ENCODE data around the gene BCAS3.

BCAS3 gene

DNA sequence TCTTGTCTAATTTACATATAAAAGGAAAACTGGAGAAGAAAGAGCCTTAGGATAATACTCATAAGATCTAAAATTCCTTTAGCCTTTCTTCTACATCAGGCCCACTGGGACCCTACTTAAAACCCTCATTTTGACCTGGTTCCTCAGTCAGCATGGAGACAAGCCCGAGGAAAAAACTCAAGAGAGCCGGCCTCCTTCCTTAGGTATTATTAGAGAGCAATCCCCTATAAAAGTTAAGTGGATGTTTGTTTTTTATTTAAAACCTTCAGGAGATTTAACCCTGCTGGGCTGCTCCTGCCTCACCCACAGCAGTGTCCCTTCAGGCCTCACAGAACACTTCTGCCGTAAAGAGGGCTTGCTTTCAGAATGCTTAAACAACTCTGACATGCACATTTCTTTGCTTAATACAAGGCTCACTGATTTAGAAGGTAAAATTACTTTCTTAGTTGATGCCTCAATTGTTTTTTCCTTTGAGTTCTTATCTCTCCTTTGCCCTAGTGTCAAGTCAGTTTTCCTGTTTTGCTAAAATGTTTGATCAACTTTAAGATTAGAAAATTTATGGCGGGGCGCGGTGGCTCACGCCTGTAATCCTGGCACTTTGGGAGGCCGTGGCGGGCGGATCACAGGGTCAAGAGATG is 576.4 kb downstream of the BCAS3 start:
- no peak for DNase-seq (ENCODE audit: low spot score)

DNA sequence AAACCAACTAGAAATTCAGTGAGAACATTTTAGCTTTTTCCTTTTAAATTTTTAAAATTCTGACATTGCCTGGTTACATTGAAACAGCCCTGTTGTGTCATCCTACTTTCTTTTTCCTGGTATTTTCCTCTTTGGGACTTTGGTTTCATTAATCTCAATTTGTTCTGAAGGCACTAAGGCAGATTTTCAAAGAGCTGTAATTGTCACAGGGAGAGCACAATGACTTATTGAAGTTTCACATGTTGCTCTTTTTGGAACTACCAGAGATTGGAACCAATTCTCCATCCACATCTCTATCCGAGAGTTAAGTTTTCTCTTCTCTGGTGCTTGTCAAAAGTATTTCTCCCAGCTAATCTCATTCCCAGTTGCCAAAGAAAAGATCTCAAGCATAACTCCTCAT is 577.3 kb downstream of the BCAS3 start:
- no peak for DNase-seq (ENCODE audit: low spot score)

DNA sequence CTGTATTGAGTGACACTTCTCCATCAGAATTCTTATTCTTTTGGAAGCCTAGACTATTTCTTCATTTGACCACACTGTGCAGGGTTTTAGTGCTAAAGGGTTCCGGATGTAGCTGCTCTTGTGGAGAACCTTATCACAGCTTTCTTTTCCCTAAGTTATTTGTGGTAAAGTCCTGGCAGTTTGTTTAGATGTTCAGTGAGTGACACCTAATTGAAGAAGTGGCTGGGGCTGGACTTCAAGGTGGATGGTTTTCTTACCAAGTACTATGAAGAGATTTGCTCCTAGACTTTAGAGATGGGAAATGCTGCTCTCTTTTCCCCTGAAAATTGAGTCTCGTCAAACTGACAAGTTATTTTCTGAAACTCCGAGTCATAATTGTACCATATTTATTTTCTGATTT is 578.0 kb downstream of the BCAS3 start:
- DNase-seq (ENCODE audit: low spot score), result no peak

DNA sequence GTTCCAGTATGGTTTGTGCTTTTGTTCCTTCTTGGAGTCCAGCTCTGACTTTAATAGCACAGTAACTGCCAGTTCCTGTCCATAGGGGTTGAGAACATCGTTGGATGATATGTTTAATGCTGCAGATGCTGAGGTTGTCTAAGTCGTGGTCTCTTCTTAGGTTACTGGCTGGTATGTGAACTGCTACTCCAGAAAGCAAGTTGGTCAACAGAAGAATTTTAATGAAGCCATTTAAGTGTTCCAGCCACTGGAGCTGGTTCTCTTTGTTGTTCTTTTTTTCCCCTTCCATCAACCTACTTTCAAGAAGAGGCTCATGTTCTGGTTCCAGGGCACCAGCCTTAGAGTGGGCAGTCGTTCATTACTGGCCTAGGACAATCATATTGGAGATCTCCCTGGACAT is 581.7 kb downstream of the BCAS3 start:
- DNase-seq (ENCODE audit: low spot score), result no peak

DNA sequence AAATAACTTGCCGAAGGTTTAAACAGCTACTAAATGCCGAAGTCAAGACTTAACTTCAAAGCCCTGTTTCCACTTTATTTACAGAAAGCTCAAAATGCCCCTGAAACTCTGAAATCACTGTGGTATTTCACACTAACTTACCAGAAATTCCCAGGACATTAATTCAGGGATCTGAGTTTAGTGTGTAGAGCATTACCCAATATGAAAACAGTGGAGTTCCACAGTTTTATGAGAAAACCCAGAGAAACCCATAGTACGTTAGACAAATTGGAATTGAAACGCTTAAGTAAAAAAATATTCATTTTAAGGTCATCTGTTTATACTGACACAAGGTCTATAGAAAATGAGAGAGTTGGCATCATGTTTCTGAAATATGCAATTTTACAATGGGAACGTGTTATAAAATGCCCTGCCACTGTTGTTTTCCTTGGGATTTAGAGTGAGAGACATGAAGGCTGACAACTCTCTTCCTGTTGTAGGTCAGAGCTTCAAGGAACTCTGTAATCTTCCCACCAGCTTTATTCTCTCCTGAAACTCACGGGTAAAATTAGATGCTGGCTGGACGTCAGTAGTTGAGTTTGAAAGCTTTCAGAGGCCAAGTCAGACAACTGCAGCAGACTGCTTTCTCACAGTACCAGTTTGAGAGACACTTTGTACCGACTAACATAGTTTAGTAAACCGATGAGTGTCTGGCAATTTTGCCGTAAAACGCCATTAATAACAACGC is 582.6 kb downstream of the BCAS3 start:
- DNase-seq (ENCODE audit: low spot score), result no peak

DNA sequence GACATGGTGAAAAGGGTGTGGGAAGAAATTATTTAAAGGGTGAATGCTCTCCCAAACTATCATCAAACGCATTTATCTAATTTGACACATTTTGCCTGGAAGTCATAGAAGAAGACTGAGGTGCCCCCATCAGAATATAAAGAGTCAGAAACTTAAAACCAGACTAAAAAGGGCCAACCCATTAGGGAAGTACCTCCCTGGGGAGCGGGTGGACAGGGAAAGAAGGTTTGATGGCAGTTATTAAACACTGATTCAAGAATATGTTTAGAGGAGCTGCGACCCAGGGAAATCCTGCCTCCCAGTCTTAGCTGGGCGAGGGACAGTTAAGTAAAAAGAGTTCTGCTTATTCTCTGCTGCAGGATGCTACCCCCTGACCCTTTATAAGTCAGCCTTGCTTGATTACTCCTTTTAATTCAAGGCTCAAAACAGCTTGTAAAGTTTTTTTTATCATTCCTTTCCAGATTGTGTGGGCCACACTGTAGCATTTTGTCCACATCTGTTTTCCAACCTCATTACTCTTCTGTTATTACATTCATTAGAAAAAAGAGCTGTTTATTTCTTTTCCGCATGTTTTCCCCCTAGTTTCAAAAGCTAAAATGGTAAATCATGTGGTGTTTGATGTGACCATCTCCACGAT is 583.5 kb downstream of the BCAS3 start:
- DNase-seq (ENCODE audit: low spot score), result no peak

DNA sequence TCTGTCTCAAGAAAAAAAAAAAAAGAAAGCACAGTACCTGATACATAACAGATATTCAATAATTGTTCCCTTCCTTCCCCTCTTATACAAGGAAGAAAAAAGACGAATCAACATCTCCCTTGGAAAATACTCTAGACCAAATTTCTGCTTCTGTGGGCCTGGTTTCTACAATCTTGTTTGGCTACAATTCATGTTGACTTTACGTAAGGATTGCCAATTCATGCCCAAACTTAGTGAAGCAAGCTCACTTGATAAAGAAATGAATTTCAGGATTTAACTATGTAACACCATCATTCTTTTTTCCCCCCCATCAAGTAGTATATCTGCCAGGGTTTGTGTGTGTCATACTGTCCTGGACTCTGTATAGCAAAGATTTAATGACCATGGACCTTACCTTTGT is 587.7 kb downstream of the BCAS3 start:
- no peak for DNase-seq (ENCODE audit: low spot score)

DNA sequence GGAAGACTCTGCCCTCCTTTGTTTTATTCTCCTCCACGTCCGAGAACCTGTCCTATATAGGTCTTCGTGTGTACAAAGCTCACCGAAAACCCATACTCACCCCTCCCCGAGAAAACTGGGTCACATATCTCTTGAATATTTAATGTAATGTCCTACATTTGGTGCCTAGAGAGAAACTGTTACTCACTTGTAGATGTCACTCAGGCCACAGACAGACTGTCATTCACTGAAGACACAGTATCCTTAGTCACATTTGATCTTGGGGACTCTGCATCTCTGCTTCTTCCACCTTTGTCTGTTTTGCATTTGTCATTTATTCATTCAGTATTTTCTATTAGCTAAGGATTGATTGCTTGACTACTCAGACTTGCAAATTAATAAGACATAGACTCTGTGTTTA is 590.2 kb downstream of the BCAS3 start:
- no peak for DNase-seq (ENCODE audit: low spot score)

DNA sequence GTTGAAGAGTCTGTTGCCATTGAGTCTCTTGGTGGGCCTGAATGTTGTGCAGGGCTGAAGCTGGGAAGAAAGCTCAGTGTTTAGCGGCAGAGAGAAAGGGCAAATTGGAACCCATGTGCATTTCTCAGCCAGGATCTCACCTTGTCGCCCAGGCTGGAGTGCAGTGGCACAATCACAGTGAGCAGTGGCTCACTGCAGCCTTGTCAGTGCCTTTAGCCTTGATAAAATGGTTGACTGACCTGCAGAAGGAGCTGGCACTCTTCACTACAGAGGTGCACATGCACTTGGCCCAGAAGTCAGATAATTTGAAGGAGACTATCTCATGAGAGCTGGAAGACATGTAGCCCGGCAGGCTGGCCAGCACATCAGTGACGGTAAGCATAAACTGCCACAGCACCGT is 597.7 kb downstream of the BCAS3 start:
- no peak for DNase-seq (ENCODE audit: low spot score)

DNA sequence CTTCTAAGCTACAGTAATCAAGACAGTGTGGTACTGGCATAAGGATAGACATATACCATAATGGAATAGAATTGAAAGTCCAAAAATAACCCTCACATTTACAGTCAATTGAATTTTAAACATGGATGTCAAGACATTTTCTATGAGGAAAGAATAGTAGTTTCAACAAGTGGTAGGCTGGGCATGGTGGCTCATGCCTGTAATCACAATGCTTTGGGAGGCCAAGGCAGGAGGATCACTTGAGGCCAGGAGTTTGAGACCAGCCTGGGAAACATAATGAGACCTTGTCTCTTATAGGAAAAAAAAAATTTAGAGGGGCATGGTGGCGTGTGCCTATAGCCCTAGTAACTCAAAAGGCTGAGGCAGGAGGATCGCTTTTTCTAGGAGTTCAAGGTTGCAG is 599.2 kb downstream of the BCAS3 start:
- DNase-seq (ENCODE audit: low spot score), result no peak

DNA sequence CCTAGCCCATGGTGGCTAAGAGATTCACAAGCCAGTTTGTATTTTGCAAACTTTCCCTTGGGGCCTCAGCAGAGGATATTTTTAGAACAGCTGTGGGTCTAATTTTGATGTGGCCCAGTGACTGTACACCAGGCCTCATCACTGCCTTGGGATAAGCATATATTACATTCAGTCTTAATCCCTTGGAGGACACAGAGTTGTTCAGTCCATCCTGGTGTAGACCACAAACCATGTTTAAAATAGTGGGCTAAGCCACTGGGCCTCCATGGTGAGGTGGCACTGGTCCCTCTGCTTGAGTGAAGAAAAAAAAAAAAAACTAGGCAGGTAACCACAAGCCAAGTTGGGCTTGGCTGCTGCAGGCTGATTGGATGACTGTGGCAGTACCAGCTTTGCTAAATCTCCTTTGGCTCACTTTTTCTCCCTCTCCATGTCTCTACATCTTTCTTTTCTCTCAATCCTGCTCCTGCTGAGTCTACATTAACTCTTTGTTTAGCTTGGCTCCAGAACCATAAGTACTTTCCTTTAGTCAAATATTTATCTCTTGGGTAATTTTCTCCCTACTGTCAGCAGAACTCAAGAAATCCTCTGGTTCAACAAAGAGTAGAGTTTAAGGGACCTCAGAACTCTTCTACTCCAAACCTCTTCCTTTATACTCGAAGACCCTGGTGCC is 602.0 kb downstream of the BCAS3 start:
- peak; percentile 25 for DNase-seq (ENCODE audit: low spot score)

DNA sequence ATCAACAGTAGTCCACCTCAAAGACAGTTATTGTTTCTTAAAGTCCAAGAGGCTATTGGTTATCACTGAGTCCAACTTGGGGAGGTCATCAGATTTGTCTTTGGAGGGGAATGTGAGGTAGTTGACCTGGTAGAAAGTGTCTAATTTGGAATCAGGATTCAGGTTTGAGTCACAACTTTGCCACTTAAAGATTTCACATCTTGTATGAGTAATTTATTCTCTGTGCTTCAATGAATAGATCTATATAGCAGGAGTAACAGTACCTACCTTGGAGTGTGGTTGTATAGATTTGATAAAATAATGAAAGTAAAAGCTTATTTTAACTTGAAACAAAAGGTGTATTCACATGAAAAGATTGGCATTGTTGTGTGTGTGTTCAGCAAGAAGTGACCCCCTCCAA is 602.7 kb downstream of the BCAS3 start:
- DNase-seq (ENCODE audit: low spot score), result no peak

DNA sequence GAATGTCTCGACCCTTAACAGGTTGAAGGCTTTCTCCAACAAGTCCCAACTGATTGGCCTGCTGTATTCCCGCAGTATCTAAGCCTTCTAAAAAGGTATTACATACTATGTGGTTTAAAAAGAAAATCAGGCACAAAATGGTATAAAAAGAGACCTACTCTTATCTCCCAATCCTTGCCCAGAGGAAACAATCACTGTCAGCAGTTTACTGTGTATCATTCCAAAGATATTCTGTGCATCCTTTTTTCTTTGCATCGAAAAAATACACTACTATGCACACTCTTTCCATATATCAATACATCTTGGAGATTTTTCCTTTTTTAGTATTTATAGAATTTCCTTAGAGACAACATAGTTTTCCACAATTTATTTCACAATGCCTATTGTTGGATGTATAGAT is 603.2 kb downstream of the BCAS3 start:
- no peak for DNase-seq (ENCODE audit: low spot score)

DNA sequence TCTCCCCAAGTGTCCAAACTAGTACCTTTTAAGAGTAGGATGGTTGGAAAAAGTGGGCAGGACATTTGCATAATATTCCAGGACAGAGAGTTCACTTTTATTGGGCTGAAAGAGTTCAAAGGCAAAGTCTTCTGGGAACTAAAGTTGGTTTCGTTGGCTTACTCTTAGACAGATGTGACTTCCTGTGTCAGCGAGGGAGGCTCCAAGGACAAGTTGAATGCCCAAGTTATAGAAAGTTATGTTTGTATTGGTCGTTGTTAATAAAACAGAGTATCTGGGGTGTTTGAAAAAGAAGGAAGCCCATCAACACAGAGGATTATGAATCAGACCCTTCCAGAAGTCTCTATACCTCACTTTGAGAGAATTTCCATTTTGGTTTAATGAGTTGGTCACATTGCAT is 604.7 kb downstream of the BCAS3 start:
- DNase-seq (ENCODE audit: low spot score), result no peak

DNA sequence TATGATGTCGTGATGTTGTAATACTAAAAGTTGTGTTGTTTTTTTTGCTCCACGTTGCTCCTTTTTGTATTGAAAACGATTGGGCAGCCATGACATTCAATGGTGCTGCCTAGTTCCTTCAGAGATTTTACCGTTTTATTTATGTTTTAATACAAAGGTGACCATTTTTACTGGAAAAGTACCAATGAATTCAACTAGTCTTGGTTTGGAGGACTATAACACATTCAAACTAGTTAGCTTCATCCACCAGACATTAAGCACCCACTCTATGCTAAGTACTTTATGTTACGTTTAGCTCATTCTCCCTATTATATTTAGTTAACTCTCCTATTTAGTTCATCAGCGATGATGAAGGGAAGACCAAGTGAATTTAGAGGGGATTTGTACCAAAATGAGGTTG is 605.4 kb downstream of the BCAS3 start:
- DNase-seq (ENCODE audit: low spot score), result no peak

DNA sequence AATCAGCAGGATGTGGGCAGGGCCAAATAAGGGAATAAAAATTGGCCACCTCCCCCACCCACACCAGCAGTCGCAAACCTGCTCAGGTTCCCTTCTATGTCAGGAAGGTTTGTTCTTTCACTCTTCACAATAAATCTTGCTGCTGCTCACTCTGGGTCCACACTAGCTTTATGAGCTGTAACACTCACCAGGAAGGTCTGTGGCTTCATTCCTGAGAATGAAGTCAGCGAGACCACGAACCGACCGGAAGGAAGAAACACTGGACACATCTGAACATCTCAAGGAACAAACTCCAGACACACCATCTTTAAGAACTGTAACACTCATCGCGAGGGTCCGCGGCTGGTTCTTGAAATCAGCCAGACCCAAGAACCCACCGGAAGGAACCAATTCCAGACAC is 606.5 kb downstream of the BCAS3 start:
- DNase-seq (ENCODE audit: low spot score), result no peak

DNA sequence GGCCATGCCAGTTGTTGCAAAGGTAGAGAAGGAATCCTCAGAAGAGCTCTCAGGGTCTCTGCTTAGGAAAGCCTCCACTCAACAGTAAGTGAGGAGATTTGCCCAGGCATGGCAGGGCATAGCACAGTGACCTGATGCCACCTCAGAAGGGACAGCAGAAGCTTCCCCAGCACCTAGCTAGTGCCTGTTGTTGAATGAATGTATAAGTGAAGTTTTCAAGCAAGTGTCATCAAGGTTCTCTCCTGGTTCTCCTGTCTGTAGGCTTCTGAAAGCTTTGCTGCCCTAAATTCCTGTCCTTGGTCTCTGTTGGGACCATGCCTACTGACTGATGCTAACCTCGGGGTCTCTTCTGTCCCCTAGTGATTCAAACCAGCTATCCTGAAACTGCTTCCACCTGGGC is 607.1 kb downstream of the BCAS3 start:
- DNase-seq (ENCODE audit: low spot score), result no peak

DNA sequence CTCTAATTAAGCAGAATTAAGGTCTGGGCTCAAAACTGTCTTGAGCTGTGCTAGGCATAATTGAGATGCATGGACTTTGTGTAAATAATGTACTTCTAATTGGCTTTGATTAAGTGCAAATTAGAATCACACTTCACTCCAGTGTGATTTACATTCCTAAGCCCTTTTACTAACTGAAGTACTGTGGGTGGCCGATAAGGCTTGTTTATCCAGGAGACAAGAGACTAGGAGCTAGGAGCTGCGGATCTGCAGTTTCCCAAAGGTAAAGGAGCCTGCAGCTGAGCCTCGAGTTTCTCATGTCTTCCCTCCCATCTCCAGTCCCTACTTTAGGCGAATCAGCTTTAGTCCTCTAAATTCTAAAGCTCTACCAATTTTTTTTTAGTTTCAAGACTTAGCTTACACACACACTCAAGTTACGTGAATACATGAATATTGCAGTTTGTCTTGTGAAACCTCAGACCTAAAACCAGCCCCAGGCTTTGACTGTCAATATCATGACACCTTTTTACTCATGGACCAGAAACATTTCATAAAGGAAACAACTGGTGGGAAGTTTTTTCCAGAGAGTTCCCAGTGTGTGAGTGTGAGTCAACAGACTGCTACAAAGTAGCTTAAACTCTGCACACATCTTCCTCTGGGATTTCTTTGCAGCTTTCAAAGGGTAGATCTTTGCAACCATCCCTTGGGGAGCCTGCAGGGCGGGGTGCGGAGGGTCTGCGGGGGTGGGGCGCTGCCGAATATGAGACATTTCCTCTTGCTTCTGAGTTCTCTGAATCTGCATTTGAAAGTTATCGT is 608.1 kb downstream of the BCAS3 start:
- peak; percentile 46 for DNase-seq (ENCODE audit: low spot score)

DNA sequence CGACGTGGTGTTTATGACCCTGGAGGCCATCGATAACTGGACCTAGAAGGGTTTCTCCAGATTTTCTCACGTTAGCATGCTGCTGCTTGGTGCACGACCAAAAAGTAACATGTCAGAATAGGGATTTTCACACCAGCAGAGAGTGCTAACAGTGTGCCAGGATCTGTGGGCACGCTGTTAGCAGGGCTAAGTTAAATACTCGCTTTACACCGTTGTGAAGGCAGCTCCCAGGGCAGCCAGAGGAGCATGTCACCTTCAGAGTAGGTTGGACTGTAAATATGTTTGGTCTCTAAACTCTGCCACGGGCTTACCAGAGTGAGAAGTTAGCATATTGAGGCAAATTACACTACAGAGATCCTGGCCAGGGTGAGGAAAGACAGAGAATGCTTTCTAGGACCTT is 608.8 kb downstream of the BCAS3 start:
- no peak for DNase-seq (ENCODE audit: low spot score)

DNA sequence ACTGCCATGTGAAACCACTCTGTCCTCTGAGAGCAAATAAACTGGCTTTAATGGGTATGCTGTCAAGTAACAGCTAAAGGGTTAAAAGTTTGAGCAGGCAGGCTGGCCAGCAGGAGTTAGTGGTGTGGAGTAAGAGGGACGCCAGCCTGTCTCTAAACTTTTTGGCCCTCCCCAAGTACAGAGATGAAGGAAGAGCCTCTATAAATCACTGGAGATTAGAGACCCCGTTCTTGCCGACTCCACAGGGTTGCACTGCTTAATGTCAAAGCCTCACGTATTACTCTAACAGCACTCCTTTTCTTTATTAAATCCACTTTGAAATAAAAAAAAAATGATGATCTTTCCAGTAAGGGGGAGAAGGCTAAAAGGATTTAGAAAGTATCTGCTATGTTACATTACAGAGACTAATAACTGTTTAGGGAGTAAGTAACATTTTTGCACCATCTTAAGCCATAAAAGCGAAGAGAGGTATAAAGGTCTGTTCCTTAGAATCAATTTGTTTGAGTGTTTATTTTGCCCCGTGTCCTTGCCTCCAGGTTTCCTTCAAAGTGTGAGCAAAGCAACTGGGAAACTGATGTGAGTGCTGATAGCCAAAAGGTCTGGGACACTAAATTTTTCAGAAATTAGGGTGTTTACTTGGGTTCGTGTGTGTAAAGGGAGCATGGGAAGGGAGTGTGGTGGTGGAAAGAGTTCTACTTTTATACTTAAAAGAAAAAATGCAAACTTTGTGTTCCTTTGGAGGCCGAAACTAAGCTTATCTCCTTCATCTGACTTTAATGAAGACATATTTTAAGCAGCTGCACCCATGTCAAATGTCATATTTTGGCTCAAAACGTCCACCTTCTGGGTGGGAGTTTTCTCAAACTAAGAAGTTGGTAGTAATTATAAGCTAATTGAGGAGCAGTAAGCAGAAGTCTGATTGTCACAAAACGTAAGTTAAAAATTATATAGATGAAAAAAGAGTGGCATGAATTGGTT is 612.0 kb downstream of the BCAS3 start:
- DNase-seq (ENCODE audit: low spot score), result no peak

Data from AG08395 (cell line).